NCI-H774 (cell line): ENCODE results near the gene CCDC85C.

ENCODE experiments used
- DNase-seq: peaks from one replicate; lab custom pipeline; 2025; lab: John Stamatoyannopoulos, UW

The CCDC85C gene

GRCh38 chr14:99539491-99539890 lies 64.5 kb downstream of the CCDC85C start:
- no peak for DNase-seq

- no peak for DNase-seq
Observed at GRCh38 chr14:99538733-99539132, 65.3 kb downstream of the CCDC85C start.

GRCh38 chr14:99538275-99538674 lies 65.7 kb downstream of the CCDC85C start:
- no peak for DNase-seq

- no peak for DNase-seq
Observed at GRCh38 chr14:99537399-99537798, 66.6 kb downstream of the CCDC85C start.

GRCh38 chr14:99535908-99536778 lies 67.9 kb downstream of the CCDC85C start:
- DNase-seq: no peak

- DNase-seq: no peak
Observed at GRCh38 chr14:99535448-99535847, 68.6 kb downstream of the CCDC85C start.

GRCh38 chr14:99534863-99535262 lies 69.1 kb downstream of the CCDC85C start:
- DNase-seq: no peak

GRCh38 chr14:99534333-99534732 lies 69.7 kb downstream of the CCDC85C start:
- no peak for DNase-seq

GRCh38 chr14:99532310-99532709 lies 71.7 kb downstream of the CCDC85C start:
- DNase-seq: no peak

GRCh38 chr14:99531251-99532096 lies 72.5 kb downstream of the CCDC85C start:
- no peak for DNase-seq

- DNase-seq: no peak
Observed at GRCh38 chr14:99530407-99531155, 73.4 kb downstream of the CCDC85C start.

- no peak for DNase-seq
Observed at GRCh38 chr14:99529899-99530298, 74.1 kb downstream of the CCDC85C start.

- DNase-seq: no peak
Observed at GRCh38 chr14:99527427-99528076, 76.5 kb downstream of the CCDC85C start.

GRCh38 chr14:99527026-99527425 lies 77.0 kb downstream of the CCDC85C start:
- DNase-seq: no peak

GRCh38 chr14:99525699-99526080 lies 78.3 kb downstream of the CCDC85C start:
- DNase-seq: no peak

- DNase-seq: no peak
Observed at GRCh38 chr14:99524804-99525698, 79.0 kb downstream of the CCDC85C start.

GRCh38 chr14:99524091-99524661 lies 79.8 kb downstream of the CCDC85C start:
- DNase-seq: no peak

GRCh38 chr14:99523704-99524055 lies 80.3 kb downstream of the CCDC85C start:
- no peak for DNase-seq

GRCh38 chr14:99522934-99523703 lies 80.9 kb downstream of the CCDC85C start:
- no peak for DNase-seq

- no peak for DNase-seq
Observed at GRCh38 chr14:99522457-99522891, 81.5 kb downstream of the CCDC85C start.
